Mesenchymal stem cell (in vitro differentiated cells and primary cell): ENCODE data around the gene ABCA6.
"Not testable (repeated sequence)": the region's sequence is repeated elsewhere in the genome, so short reads cannot be mapped to it uniquely, and the experiment has no call there.

Source experiments
- DNase-seq: peaks from one replicate; pipeline ENCODE4 v3.0.0-alpha.2; 2013
- H2AFZ ChIP-seq: one replicate; pipeline ENCODE4 v1.6.1; 2013; ENCODE audit warnings: low read depth, mild to moderate bottlenecking, control low read depth, inconsistent platforms, low read length, moderate library complexity
- H2AK5ac ChIP-seq: 2 replicates; pipeline ENCODE4 v1.6.1; 2013; ENCODE audit warnings: low read length, moderate library complexity, mild to moderate bottlenecking, inconsistent platforms; ENCODE audit not compliant: severe bottlenecking
- H2BK120ac ChIP-seq: one replicate; pipeline ENCODE4 v1.6.1; 2013; ENCODE audit warnings: low read depth, mild to moderate bottlenecking, inconsistent platforms, low read length, moderate library complexity
- H2BK12ac ChIP-seq, 2 experiments: one replicate each; pipeline ENCODE4 v1.6.1; 2013; ENCODE audit warnings: inconsistent platforms in 2 of 2, low read length in 2 of 2, mild to moderate bottlenecking in 2 of 2, moderate library complexity in 2 of 2, control low read depth in 1 of 2
- H2BK15ac ChIP-seq: one replicate; pipeline ENCODE4 v1.6.1; 2013; ENCODE audit warnings: mild to moderate bottlenecking, low read depth, inconsistent platforms; ENCODE audit not compliant: poor library complexity, severe bottlenecking
- H2BK5ac ChIP-seq: 2 replicates; pipeline ENCODE4 v1.6.1; 2013; ENCODE audit warnings: low read depth, mild to moderate bottlenecking, low read length, control low read depth, inconsistent platforms; ENCODE audit not compliant: poor library complexity, severe bottlenecking
- H3K14ac ChIP-seq, 2 experiments: one replicate each; pipeline ENCODE4 v1.6.1; 2013; ENCODE audit warnings: inconsistent platforms in 2 of 2, low read length in 2 of 2, control low read depth in 1 of 2, mild to moderate bottlenecking in 1 of 2, moderate library complexity in 1 of 2
- H3K18ac ChIP-seq, 2 experiments: one replicate each; pipeline ENCODE4 v1.6.1; 2013; ENCODE audit warnings: inconsistent platforms in 2 of 2, low read length in 2 of 2, control low read depth in 1 of 2, low read depth in 1 of 2, mild to moderate bottlenecking in 1 of 2
- H3K23ac ChIP-seq, 2 experiments: one replicate each; pipeline ENCODE4 v1.6.1; 2013; ENCODE audit warnings: inconsistent platforms in 2 of 2, low read length in 2 of 2, mild to moderate bottlenecking in 2 of 2, moderate library complexity in 2 of 2, control low read depth in 1 of 2
- H3K27ac ChIP-seq: 2 replicates; pipeline ENCODE4 v1.5.1; 2013; ENCODE audit warnings: mild to moderate bottlenecking, moderate library complexity, low read length, control low read depth, inconsistent platforms; ENCODE audit not compliant: poor library complexity, severe bottlenecking
- H3K27me3 ChIP-seq, 2 experiments: 2 replicates each; pipeline versions ENCODE4 v1.6.1 to v1.7.0; 2013; ENCODE audit warnings: low read length in 2 of 2, mild to moderate bottlenecking in 2 of 2, moderate library complexity in 2 of 2, control low read depth in 1 of 2, inconsistent platforms in 1 of 2; ENCODE audit not compliant: control insufficient read depth in 1 of 2, insufficient read depth in 1 of 2
- H3K36me3 ChIP-seq, 2 experiments: 2 replicates each; pipeline versions ENCODE4 v1.6.1 to v1.7.0; 2013; ENCODE audit warnings: low read length in 2 of 2, control low read depth in 1 of 2, inconsistent platforms in 1 of 2, low read depth in 1 of 2, mild to moderate bottlenecking in 1 of 2; ENCODE audit not compliant: insufficient read depth in 2 of 2, control insufficient read depth in 1 of 2
- H3K4ac ChIP-seq, 2 experiments: one replicate each; pipeline ENCODE4 v1.6.1; 2013; ENCODE audit warnings: inconsistent platforms in 2 of 2, low read length in 2 of 2, mild to moderate bottlenecking in 2 of 2, moderate library complexity in 2 of 2, control low read depth in 1 of 2, low read depth in 1 of 2
- H3K4me1 ChIP-seq: 2 replicates; pipeline ENCODE4 v1.6.1; 2013; ENCODE audit warnings: low read depth, low read length, control low read depth; ENCODE audit not compliant: control insufficient read depth, insufficient read depth
- H3K4me2 ChIP-seq: 2 replicates; pipeline ENCODE4 v1.6.1; 2013; ENCODE audit warnings: low read length, mild to moderate bottlenecking, inconsistent platforms; ENCODE audit not compliant: poor library complexity, severe bottlenecking
- H3K4me3 ChIP-seq, 2 experiments: 2 replicates each; pipeline versions ENCODE4 v1.5.1 to v1.7.0; 2013; ENCODE audit warnings: low read length in 2 of 2, mild to moderate bottlenecking in 2 of 2, control low read depth in 1 of 2, low read depth in 1 of 2; ENCODE audit not compliant: insufficient read depth in 1 of 2
- H3K79me1 ChIP-seq: replicated peaks from 2 replicates; pipeline ENCODE4 v1.6.1; 2013; ENCODE audit warnings: mild to moderate bottlenecking, control low read depth, low read length, inconsistent platforms; ENCODE audit not compliant: poor library complexity, severe bottlenecking
- H3K9ac ChIP-seq: 2 replicates; pipeline ENCODE4 v1.7.0; 2013; ENCODE audit warnings: mild to moderate bottlenecking, low read length, moderate library complexity
- H3K9me3 ChIP-seq: 2 replicates; pipeline ENCODE4 v1.7.0; 2013; ENCODE audit warnings: mild to moderate bottlenecking, low read length; ENCODE audit not compliant: control insufficient read depth
- H4K8ac ChIP-seq: one replicate; pipeline ENCODE4 v1.6.1; 2013; ENCODE audit warnings: inconsistent platforms, mild to moderate bottlenecking, low read length, moderate library complexity
- H4K91ac ChIP-seq: one replicate; pipeline ENCODE4 v1.6.1; 2013; ENCODE audit warnings: mild to moderate bottlenecking, low read length, inconsistent platforms
- WGBS: methylation state at CpG from one replicate; pipeline ENCODE4 v1.1.7; 2013; ENCODE audit warnings: mixed read lengths; 5-methylcytosine and 5-hydroxymethylcytosine counted together

The ABCA6 gene

DNA sequence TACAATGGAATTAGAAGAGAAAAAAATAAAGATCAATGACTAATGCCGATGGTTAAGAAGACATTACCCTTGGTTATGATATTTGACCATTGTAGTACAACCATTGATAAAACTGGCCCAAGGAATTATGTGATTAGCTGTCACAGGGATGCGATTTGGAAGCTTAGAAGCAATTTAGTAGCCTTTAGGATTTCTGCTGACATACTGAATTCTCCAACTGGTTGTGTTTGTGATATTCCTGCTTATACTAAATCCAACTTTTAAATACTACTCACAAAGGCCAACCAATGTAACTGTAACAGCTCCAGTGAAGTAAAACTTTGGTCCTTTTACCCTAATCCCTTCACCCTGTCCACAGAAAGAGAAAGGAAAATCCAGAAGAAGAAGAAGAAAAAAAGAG, 31.4 kb upstream of the ABCA6 start:
- Histone ChIP-seq H3K79me1 (no peaks in the 10 kb centered on the region), H3K4me3 (no peak overlapping the region), H3K4me1 (no peaks in the 10 kb centered on the region), H3K27ac (no peak overlapping the region), H3K4me2 (no peak overlapping the region), H2BK5ac (no peak overlapping the region), H3K9ac (no peak overlapping the region), H3K36me3 (no peaks in the 10 kb centered on the region), H3K23ac (no peak overlapping the region), H3K27me3 (no peaks in the 10 kb centered on the region), H2AFZ (no peak overlapping the region), H2BK15ac (no peak overlapping the region), H4K91ac (no peak overlapping the region), H2BK12ac (no peak overlapping the region), H3K4ac (no peak overlapping the region), H2AK5ac (no peak overlapping the region), H3K14ac (no peak overlapping the region), H3K18ac (no peak overlapping the region), H4K8ac (no peak overlapping the region), H3K9me3 (no peaks in the 10 kb centered on the region), H2BK120ac (no peak overlapping the region)
- DNase-seq, result no peak
- WGBS, result no CpG with 5 or more reads among the region's 2 CpGs

DNA sequence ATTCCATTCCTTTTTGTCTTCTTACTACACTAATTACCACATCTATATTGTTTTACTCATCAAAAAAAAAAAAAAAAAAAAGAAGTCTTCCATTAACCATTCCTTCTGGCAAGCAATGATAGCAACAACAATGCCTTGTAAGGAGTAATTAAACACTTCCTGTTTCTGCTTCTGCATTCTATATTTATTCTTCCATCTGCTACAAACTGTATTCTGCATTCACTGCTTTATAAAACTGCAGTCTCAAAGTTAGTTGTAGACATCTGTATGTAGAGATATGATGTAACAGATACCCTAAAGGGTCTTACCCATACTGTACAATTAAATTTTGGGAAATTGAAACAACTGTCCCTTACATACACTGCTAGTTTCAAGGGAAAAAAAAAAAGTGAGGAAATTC, 28.7 kb upstream of the ABCA6 start:
- H3K4me2 ChIP-seq, result no peak overlapping the region
- no peaks in the 10 kb centered on the region for H3K27me3 ChIP-seq
- no peak overlapping the region for H2AFZ ChIP-seq
- no peaks in the 10 kb centered on the region for H3K36me3 ChIP-seq
- H2BK120ac ChIP-seq, result no peak overlapping the region
- H3K18ac ChIP-seq, result no peak overlapping the region
- no peak overlapping the region for H3K9ac ChIP-seq
- H4K91ac ChIP-seq, result no peak overlapping the region
- H3K23ac ChIP-seq, result no peak overlapping the region
- H2BK5ac ChIP-seq, result no peak overlapping the region
- no peaks in the 10 kb centered on the region for H3K4me1 ChIP-seq
- H3K9me3 ChIP-seq, result no peaks in the 10 kb centered on the region
- H2AK5ac ChIP-seq, result no peak overlapping the region
- no peak overlapping the region for H4K8ac ChIP-seq
- DNase-seq, result no peak
- H3K4ac ChIP-seq, result no peak overlapping the region
- no peak overlapping the region for H3K14ac ChIP-seq
- H2BK12ac ChIP-seq, result no peak overlapping the region
- H3K27ac ChIP-seq, result no peak overlapping the region
- no peak overlapping the region for H3K4me3 ChIP-seq
- H3K79me1 ChIP-seq, result no peaks in the 10 kb centered on the region
- no peak overlapping the region for H2BK15ac ChIP-seq

DNA sequence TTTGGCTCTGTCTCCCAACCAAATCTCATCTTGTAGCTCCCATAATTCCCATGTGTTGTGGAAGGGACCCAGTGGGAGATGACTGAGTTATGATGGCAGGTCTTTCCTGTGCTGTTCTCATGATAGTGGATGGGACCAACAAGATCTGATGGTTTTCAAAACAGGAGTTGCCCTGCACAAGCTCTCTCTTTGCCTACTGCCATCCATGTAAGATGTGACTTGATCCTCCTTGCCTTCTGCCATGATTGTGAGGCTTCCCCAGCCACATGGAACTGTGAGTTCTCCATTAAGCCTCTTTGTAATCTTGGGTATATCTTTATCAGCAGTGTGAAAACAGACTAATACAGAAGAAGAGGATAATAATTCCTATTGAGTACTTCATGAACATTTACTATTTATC, 26.9 kb upstream of the ABCA6 start:
- not testable (repeated sequence) for H2BK15ac ChIP-seq, H3K4me2 ChIP-seq, H3K4me1 ChIP-seq, H3K9me3 ChIP-seq, H3K18ac ChIP-seq, H2BK120ac ChIP-seq, H2AK5ac ChIP-seq, H2AFZ ChIP-seq, H4K8ac ChIP-seq, H3K14ac ChIP-seq, H2BK5ac ChIP-seq, H3K27ac ChIP-seq, DNase-seq, H3K4me3 ChIP-seq, H3K4ac ChIP-seq, H4K91ac ChIP-seq, H2BK12ac ChIP-seq, H3K27me3 ChIP-seq, H3K36me3 ChIP-seq, H3K9ac ChIP-seq, H3K79me1 ChIP-seq, H3K23ac ChIP-seq

DNA sequence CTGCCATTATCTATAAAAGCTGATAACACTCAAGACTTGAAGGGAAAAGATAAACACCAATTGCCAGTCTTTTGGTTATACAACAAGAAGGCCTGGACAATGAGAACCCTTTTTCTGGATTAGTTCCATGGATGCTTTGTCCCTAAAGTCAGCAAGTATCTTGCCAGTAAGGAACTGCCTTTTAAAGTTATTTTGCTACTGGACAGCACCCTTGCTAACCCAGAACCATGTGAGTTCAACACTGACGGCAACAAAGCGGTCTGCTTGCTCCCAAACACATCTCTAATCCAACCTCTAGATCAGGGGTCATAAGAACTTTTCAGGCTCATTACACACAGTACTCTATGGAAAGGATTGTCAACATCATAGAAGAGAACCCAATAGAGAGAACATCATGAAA, 25.3 kb upstream of the ABCA6 start:
- Histone ChIP-seq H3K4me2 (no peak overlapping the region), H2AK5ac (no peak overlapping the region), H2BK5ac (no peak overlapping the region), H3K27ac (no peak overlapping the region), H3K4me1 (no peaks in the 10 kb centered on the region), H3K14ac (no peak overlapping the region), H3K4ac (no peak overlapping the region), H3K9ac (no peak overlapping the region), H3K9me3 (no peaks in the 10 kb centered on the region), H3K79me1 (no peaks in the 10 kb centered on the region), H3K18ac (no peak overlapping the region), H2BK12ac (no peak overlapping the region), H2BK15ac (no peak overlapping the region), H4K8ac (no peak overlapping the region), H3K23ac (no peak overlapping the region), H2BK120ac (no peak overlapping the region), H4K91ac (no peak overlapping the region), H3K4me3 (no peak overlapping the region), H3K27me3 (no peaks in the 10 kb centered on the region), H2AFZ (no peak overlapping the region), H3K36me3 (no peaks in the 10 kb centered on the region)
- 100% methylated on average over 2 of the region's 2 CpGs for WGBS
- no peak for DNase-seq
